ENCODE data around the gene INSYN2B. TPM values are rescaled to one million over a fixed set of nuclear protein-coding genes. Genes with fewer than 3 reads are reported as not detected.

INSYN2B gene
- total RNA-seq (2021; fragmentation: NEBNext Ultra II Directional; extraction: Animal tissue kit (Norgen Biotek cat#: 25700)) (not detected in 2 replicates), polyA plus RNA-seq (2011; rRNA removed) (not detected in 2 replicates), polyA minus RNA-seq (2011; rRNA and poly(A)+ RNA removed) (not detected in 2 replicates)
- polyA plus RNA-seq (2011; cell fraction: cytosol; rRNA removed): not detected
- polyA plus RNA-seq (2011; cell fraction: nucleus; rRNA removed): 0.03 TPM
- not detected in 4 replicates for polyA plus RNA-seq (2012, experiment 1 of 2)
- not detected for polyA plus RNA-seq (2012, experiment 2 of 2)
- 0.02 TPM for polyA plus RNA-seq (2013, experiment 1 of 2)
- 0.02 TPM for polyA plus RNA-seq (2013, experiment 2 of 2)
- not detected for polyA minus RNA-seq (2011; cell fraction: cytosol; rRNA and poly(A)+ RNA removed)
- polyA minus RNA-seq (2011; cell fraction: nucleus; rRNA and poly(A)+ RNA removed): not detected
- long read RNA-seq, experiment 1: 0 reads
- long read RNA-seq, experiment 2: 0 reads

DNA sequence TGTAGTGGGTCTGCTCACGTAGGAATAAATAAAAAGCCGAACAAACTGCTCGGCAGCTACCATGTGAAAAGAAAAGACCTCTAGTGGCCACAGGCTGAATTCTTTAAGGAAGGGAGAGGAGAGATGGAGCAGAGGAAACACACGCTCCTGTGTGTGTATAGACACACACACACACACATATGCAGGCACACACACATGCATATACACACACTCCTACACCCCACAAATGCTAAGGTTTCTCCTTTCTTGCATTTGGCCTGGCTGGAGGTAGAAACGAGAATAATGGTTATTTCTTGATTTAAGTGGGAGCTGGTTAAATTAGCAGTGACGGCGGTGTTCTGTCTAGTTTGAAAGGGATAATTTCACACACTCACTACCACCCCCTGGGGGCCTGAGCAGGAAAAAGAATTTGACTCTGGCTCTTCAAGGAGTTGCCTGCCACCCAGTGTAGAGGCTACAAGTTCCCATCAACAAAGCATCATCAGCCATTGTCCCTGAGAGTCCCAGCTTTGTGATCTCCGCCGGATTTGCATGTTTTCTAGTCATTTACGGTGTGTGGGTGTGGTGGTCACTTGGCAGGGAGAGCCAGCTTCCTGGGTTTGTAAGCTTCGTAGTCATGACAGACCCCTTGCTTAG, at the start of gene INSYN2B:
INSYN2B (minus strand) TSS at position 78 of the 636 bp plus-strand sequence. CDS start 96,597 bp downstream, outside the sequence.
- Histone ChIP-seq H3K79me1 (ENCODE audit: low read depth, low read length) (no peaks in the 10 kb centered on the region), H3K9ac (replicated peaks in 1 of 4; ENCODE audit: extremely low read depth in 1 of 4, low read depth in 3 of 4, low read length in 3 of 4) (no peak within 1 kb of the TSS), H3K56ac (replicated peaks; ENCODE audit: insufficient read length, low read depth, low read length) (no peak within 1 kb of the TSS)
- TF ChIP-seq RAD21 (IDR thresholded peaks at IDR 0.05 in 1 of 2, conservative IDR thresholded peaks at IDR 0.05 in 1 of 2; ENCODE audit: low read depth in 2 of 2, low read length in 2 of 2) (peak; percentile 61 to 73), JUND (IDR thresholded peaks at IDR 0.05; ENCODE audit: low read length) (no peak), TBP (IDR thresholded peaks at IDR 0.05; ENCODE audit: low read depth, low read length) (no peak), CREB1 (IDR thresholded peaks at IDR 0.05) (peak; percentile 52), YY1 (IDR thresholded peaks at IDR 0.05; ENCODE audit: low read depth, low read length) (peak; percentile 70)
- TF ChIP-seq, protein P1, sequence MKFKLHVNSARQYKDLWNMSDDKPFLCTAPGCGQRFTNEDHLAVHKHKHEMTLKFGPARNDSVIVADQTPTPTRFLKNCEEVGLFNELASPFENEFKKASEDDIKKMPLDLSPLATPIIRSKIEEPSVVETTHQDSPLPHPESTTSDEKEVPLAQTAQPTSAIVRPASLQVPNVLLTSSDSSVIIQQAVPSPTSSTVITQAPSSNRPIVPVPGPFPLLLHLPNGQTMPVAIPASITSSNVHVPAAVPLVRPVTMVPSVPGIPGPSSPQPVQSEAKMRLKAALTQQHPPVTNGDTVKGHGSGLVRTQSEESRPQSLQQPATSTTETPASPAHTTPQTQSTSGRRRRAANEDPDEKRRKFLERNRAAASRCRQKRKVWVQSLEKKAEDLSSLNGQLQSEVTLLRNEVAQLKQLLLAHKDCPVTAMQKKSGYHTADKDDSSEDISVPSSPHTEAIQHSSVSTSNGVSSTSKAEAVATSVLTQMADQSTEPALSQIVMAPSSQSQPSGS (IDR thresholded peaks at IDR 0.05; ENCODE audit: low read length): peak; percentile 61; the same call in 1 of the 2 replicates

More for the DNA sequence above, at the start of gene INSYN2B:
- H4K20me1 ChIP-seq (replicated peaks in 1 of 2; ENCODE audit: control insufficient read depth in 1 of 2, insufficient read depth in 2 of 2, low read length in 2 of 2): no peaks in the 10 kb centered on the region
- H2BK15ac ChIP-seq (ENCODE audit: low read length): no peak within 1 kb of the TSS
- H2AFZ ChIP-seq (ENCODE audit: low read length): peak within 1 kb of the TSS; percentile 67; the same call in 1 of the 2 replicates
- peak within 1 kb of the TSS; percentile 52 for H2BK12ac ChIP-seq (ENCODE audit: low read depth, low read length)
- no peaks in the 10 kb centered on the region for H3K36me3 ChIP-seq (ENCODE audit: control insufficient read depth in 2 of 4, insufficient read depth in 4 of 4, low read length in 3 of 4)
- H2BK20ac ChIP-seq (ENCODE audit: low read length): peak within 1 kb of the TSS; percentile 29; the same call in 1 of the 2 replicates
- H4K5ac ChIP-seq (ENCODE audit: insufficient read length, low read depth, low read length): no peak within 1 kb of the TSS
- no peaks in the 10 kb centered on the region for H3K79me2 ChIP-seq (ENCODE audit: control insufficient read depth in 1 of 2, insufficient read depth in 2 of 2, low read length in 2 of 2)
- peaks cover 2% of the 10 kb centered on the region; the same call in 1 of the 2 replicates for H3K23me2 ChIP-seq (ENCODE audit: low read depth, low read length)
- H3K27me3 ChIP-seq (replicated peaks in 1 of 4; ENCODE audit: control insufficient read depth in 3 of 4, extremely low read depth in 1 of 4, insufficient read depth in 3 of 4, low read length in 3 of 4): peaks cover 1 to 14% (median 12%) of the 10 kb centered on the region in 4 experiments
- peak within 1 kb of the TSS; percentile 76 to 91 for H3K4me2 ChIP-seq (ENCODE audit: insufficient read depth in 1 of 2, low read depth in 2 of 2, low read length in 2 of 2)
- peak; percentile 32 for FAIRE-seq
- POLR2A ChIA-PET (ENCODE audit: partially characterized antibody): interaction anchor here (0.6 to 1.1 kb wide), 2 partner anchors 9 to 387 kb away, joined by 3 read pairs; no protein-coding TSS in a partner anchor
- H4K8ac ChIP-seq (ENCODE audit: extremely low read depth, insufficient read depth, low read length): no peak within 1 kb of the TSS
- H2BK120ac ChIP-seq (replicated peaks; ENCODE audit: low read depth, low read length): no peak within 1 kb of the TSS
- no peaks in the 10 kb centered on the region for H3K9me3 ChIP-seq (ENCODE audit: insufficient read depth in 2 of 2, low read depth in 1 of 2, low read length in 1 of 2)
- H3K14ac ChIP-seq (ENCODE audit: insufficient read length): no peak within 1 kb of the TSS
- H3K23ac ChIP-seq (ENCODE audit: insufficient read length): no peak within 1 kb of the TSS
- DNase-seq (ENCODE audit: low read depth in 1 of 2, low spot score in 2 of 2): peak; percentile 77 to 89
- H3K18ac ChIP-seq (ENCODE audit: extremely low read depth, low read length): 0 out of 2 replicates have a peak within 1 kb of the TSS, but pooled peaks have one; percentile 43
- H3K4ac ChIP-seq (replicated peaks; ENCODE audit: insufficient read length, low read depth, low read length): no peak within 1 kb of the TSS
- CTCF ChIA-PET (ENCODE audit: partially characterized antibody): interaction anchor here (0.6 to 3.2 kb wide), 97 partner anchors 9 to 385 kb away, joined by 3 to 40 read pairs (median 5); no protein-coding TSS in a partner anchor
- 0 out of 2 replicates have a peak within 1 kb of the TSS, but pooled peaks have one; percentile 7 for H2AK5ac ChIP-seq (ENCODE audit: low read depth, low read length)
- H3K27ac ChIP-seq (ENCODE audit: low read depth, low read length): no peak within 1 kb of the TSS
- peak within 1 kb of the TSS; percentile 53; the same call in 1 of the 2 replicates for H2BK5ac ChIP-seq (ENCODE audit: low read depth, low read length)
- peaks cover 10 to 30% (median 21%) of the 10 kb centered on the region in 4 experiments for H3K4me1 ChIP-seq (replicated peaks in 1 of 4; ENCODE audit: control insufficient read depth in 3 of 4, insufficient read depth in 4 of 4, low read length in 3 of 4)
- no peak within 1 kb of the TSS for H4K91ac ChIP-seq (replicated peaks; ENCODE audit: insufficient read length, low read length)
- 14% methylated on average over 11 of the region's 11 CpGs; no CpG with 5 or more reads in 1 of the 2 experiments for WGBS, 2 experiments (ENCODE audit: extremely low coverage in 1 of 2, insufficient coverage in 1 of 2, insufficient read length in 1 of 2, insufficient replicate concordance in 2 of 2, low coverage in 1 of 2, low lambda C conversion rate in 2 of 2, missing lambda C conversion rate in 1 of 2)
- peak within 1 kb of the TSS; percentile 23 to 55 (median 32); a peak in 6 of 8 replicates for H3K4me3 ChIP-seq (ENCODE audit: extremely low read depth in 1 of 4, insufficient read depth in 2 of 4, low read depth in 3 of 4, low read length in 4 of 4)
